LNCaP clone FGC (cell line): ENCODE results near the gene OPCML.

ENCODE experiments used
- DNase-seq: peaks from one replicate; pipeline ENCODE4 v3.0.0-alpha.2; 2011; ENCODE audit warnings: low read depth
- H3K4me3 ChIP-seq: 2 replicates; pipeline ENCODE4 v1.5.1; 2011; ENCODE audit warnings: mild to moderate bottlenecking, low read depth, low read length, control low read depth
- CTCF ChIP-seq: IDR thresholded peaks from 2 replicates; pipeline ENCODE4 v1.5.1; 2012; ENCODE audit warnings: mild to moderate bottlenecking; ENCODE audit not compliant: control insufficient read depth, insufficient read depth; ENCODE audit errors: extremely low read depth

OPCML gene

GRCh38 chr11:132623511-132623910 is 908.8 kb downstream of the OPCML start:
- DNase-seq: no peak
- no peak overlapping the region for H3K4me3 ChIP-seq
- no peak for TF ChIP-seq CTCF

GRCh38 chr11:132621976-132622580 is 910.2 kb downstream of the OPCML start:
- H3K4me3 ChIP-seq: no peak overlapping the region
- no peak for TF ChIP-seq CTCF
- DNase-seq: no peak

DNA sequence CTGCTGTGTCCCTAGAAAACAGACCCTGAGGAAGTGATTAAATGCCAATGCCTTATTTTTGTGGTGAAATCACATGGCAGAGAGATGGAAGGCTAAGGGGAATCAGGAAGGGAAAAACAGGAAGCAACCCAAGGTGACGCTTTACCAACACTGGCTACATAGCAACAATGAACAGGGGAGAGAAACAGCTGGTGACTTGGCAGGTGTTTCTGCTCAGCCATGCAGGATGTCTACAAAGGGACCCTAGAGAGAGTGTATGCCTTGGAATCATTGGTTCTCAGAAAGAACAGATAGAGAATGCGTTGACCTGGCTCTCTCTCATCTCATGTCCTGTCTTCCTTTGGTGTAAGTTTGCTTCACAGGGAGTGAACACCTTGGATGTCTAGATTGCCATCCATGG is 911.9 kb downstream of the OPCML start:
- H3K4me3 ChIP-seq: no peak overlapping the region
- DNase-seq: no peak
- no peak for TF ChIP-seq CTCF

DNA sequence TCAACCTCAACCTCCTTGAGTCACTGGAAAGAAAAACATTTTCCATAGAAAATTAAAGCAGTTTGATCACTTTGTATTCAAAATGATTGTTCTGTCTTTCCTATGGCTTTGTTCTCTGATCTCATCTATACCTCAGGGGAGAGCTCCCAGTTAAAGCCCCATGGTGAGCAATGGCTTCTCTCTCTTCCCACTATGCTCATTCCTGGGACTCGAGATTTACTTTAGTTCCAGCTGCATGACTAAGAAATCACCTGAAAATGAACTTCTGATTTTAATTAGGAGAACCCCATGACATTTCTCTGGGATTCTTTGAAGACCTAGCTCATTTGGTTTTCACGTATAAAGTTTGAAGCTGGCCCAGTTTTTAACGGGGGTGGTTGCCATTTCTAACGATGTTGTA is 921.5 kb downstream of the OPCML start:
- no peak for DNase-seq
- no peak overlapping the region for H3K4me3 ChIP-seq
- TF ChIP-seq CTCF: no peak

GRCh38 chr11:132610216-132610615 is 922.1 kb downstream of the OPCML start:
- no peak for TF ChIP-seq CTCF
- no peak for DNase-seq
- no peak overlapping the region for H3K4me3 ChIP-seq

DNA sequence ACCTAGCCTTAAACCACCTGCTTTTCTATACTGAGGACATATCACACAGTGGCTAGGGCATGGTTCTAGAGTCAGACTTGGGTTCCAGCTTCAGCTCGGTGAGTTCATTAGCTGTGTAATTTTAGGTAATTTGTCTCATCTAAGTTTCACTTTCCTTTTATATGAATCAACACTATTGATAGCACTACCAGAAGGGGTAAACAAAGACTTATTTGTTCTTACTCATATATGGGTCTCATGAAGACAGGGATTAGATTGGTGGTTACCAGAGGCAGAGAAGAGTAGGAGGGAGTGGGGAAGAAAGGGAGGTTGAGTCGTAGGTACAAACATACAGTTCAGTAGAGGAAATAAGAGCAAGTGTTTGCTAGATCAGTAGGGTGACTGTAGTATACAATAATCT is 924.7 kb downstream of the OPCML start:
- no peak for TF ChIP-seq CTCF
- H3K4me3 ChIP-seq: no peak overlapping the region
- DNase-seq: no peak
